SU-DHL-6 (cell line): ENCODE measurements around the gene TMEM247.

Source experiments
- CTCF ChIP-seq: fragments of 200-600 bp; sonication (generic); IDR thresholded peaks from one replicate; pipeline ENCODE4 v1.5.1; 2017; ENCODE audit warnings: antibody characterized with exemption, mild to moderate bottlenecking, low read length, moderate library complexity; ENCODE audit not compliant: insufficient read depth, poor library complexity, severe bottlenecking
- EZH2phosphoT487 ChIP-seq: fragments of 200-600 bp; sonication (generic), shearing (Covaris generic); conservative IDR thresholded peaks from 2 replicates; pipeline ENCODE4 v1.6.1; 2018; ENCODE audit warnings: mild to moderate bottlenecking, antibody characterized with exemption, low read length, moderate library complexity, mixed read lengths

GRCh38 chr2:46490521-46491141 is 11.3 kb downstream of the TMEM247 start:
- no peak for TF ChIP-seq CTCF
- TF ChIP-seq EZH2phosphoT487, result no peak
